Neural progenitor cell (in vitro differentiated cells): ENCODE measurements around the gene CLTCL1. TPM values are rescaled to one million over a fixed set of nuclear protein-coding genes. Genes with fewer than 3 reads are reported as not detected.
"Not testable (repeated sequence)": the region's sequence is repeated elsewhere in the genome, so short reads cannot be mapped to it uniquely, and the experiment has no call there.

ENCODE experiments used
- DNase-seq: peaks from one replicate; pipeline ENCODE4 v3.0.0-alpha.2; 2016; ENCODE audit warnings: low spot score
- H2AFZ ChIP-seq: fragments of 200-600 bp; sonication (generic); replicated peaks from 2 replicates; pipeline ENCODE4 v1.6.1; 2016; ENCODE audit warnings: antibody characterized with exemption
- H3F3A ChIP-seq: fragments of 200-600 bp; sonication (generic); 2 replicates; pipeline ENCODE4 v1.6.1; 2016; ENCODE audit warnings: antibody characterized with exemption, low read depth
- H3K27ac ChIP-seq: fragments of 200-600 bp; sonication (generic); 2 replicates; pipeline ENCODE4 v1.5.1; 2016; ENCODE audit warnings: mild to moderate bottlenecking
- H3K27me3 ChIP-seq: fragments of 200-600 bp; sonication (generic); 2 replicates; pipeline ENCODE4 v1.6.1; 2016; ENCODE audit warnings: mild to moderate bottlenecking, moderate library complexity
- H3K36me3 ChIP-seq: fragments of 200-600 bp; sonication (generic); 2 replicates; pipeline ENCODE4 v1.5.1; 2016
- H3K4me1 ChIP-seq: fragments of 200-600 bp; sonication (generic); 2 replicates; pipeline ENCODE4 v1.6.1; 2016; ENCODE audit warnings: mixed run types
- H3K4me2 ChIP-seq: fragments of 200-600 bp; sonication (generic); 2 replicates; pipeline ENCODE4 v1.6.1; 2016
- H3K4me3 ChIP-seq: fragments of 200-600 bp; sonication (generic); 2 replicates; pipeline ENCODE4 v1.5.1; 2016
- H3K79me2 ChIP-seq: fragments of 200-600 bp; sonication (generic); 2 replicates; pipeline ENCODE4 v1.6.1; 2016; ENCODE audit warnings: low read depth
- H3K9ac ChIP-seq: fragments of 200-600 bp; sonication (generic); 2 replicates; pipeline ENCODE4 v1.6.1; 2016
- H3K9me3 ChIP-seq: fragments of 200-600 bp; sonication (generic); 2 replicates; pipeline ENCODE4 v1.5.1; 2016; ENCODE audit warnings: low read depth
- H4K20me1 ChIP-seq: fragments of 200-600 bp; sonication (generic); 2 replicates; pipeline ENCODE4 v1.6.1; 2016; ENCODE audit warnings: low read depth
- H3K27ac Mint-ChIP-seq: 3 replicates; pipeline ENCODE4 v1.8.0; 2021; ENCODE audit warnings: mixed read lengths
- H3K27me3 Mint-ChIP-seq: 2 replicates; pipeline ENCODE4 v1.8.0; 2022; ENCODE audit warnings: low read depth, mild to moderate bottlenecking, inconsistent platforms, moderate library complexity, mixed read lengths; ENCODE audit not compliant: insufficient read depth
- H3K36me3 Mint-ChIP-seq: 3 replicates; pipeline ENCODE4 v1.8.0; 2021; ENCODE audit warnings: mixed read lengths
- H3K4me1 Mint-ChIP-seq: 3 replicates; pipeline ENCODE4 v1.8.0; 2021; ENCODE audit warnings: mixed read lengths
- H3K4me3 Mint-ChIP-seq: 3 replicates; pipeline ENCODE4 v1.8.0; 2021; ENCODE audit warnings: mild to moderate bottlenecking, moderate library complexity, mixed read lengths
- H3K9me3 Mint-ChIP-seq: 3 replicates; pipeline ENCODE4 v1.8.0; 2020; ENCODE audit warnings: mixed read lengths
- EZH2 ChIP-seq: fragments of 200-600 bp; sonication (generic); IDR thresholded peaks from 2 replicates; pipeline ENCODE4 v1.6.1; 2017; ENCODE audit warnings: antibody characterized with exemption, mild to moderate bottlenecking, moderate library complexity
- EZH2phosphoT487 ChIP-seq: fragments of 200-600 bp; sonication (generic); IDR thresholded peaks from 2 replicates; pipeline ENCODE4 v1.6.1; 2017; ENCODE audit warnings: antibody characterized with exemption
- total RNA-seq: library from RNA; depleted of rRNA; stranded (reverse); fragments of >200 nt; gene quantifications from 2 replicates; pipeline ENCODE4 v1.2.3, GENCODE V29; 2015; ENCODE audit warnings: low replicate concordance
- TF ChIP-seq, protein P1 (sequence below): fragments of 200-600 bp; sonication (generic); IDR thresholded peaks from 2 replicates; pipeline ENCODE4 v1.5.1; 2017; ENCODE audit warnings: antibody characterized with exemption, mild to moderate bottlenecking

CLTCL1 gene
- total RNA-seq, 1 donor from 2014 or later = 13.7 TPM

DNA sequence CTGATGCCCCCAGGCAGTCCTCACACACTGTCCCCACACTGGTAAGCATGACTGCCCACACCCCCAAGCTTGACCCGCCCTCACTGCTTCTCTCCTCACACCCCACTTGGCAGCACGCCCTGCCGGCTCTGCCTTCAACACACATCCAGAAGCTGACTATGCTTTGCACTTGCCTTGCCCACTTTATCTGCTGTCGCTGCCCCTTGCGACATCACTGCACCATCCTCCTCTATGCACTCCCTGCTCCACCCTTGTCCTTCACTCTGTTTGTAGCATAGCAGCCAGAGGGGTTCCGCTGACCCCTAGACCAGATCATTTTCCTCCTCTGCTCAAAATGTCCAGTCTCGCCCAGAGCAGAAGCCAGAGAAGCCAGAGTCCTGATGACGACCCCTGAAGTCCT is 87.7 kb downstream of the CLTCL1 start:
- H3K4me3 Mint-ChIP-seq = no peak overlapping the region
- H3F3A ChIP-seq = no peaks in the 10 kb centered on the region
- no peak overlapping the region for H2AFZ ChIP-seq
- H3K79me2 ChIP-seq = no peaks in the 10 kb centered on the region
- H3K36me3 Mint-ChIP-seq = peaks cover 2% of the 10 kb centered on the region
- DNase-seq = no peak
- no peak overlapping the region for H3K27ac ChIP-seq
- H3K9me3 ChIP-seq = no peaks in the 10 kb centered on the region
- H3K9me3 Mint-ChIP-seq = no peaks in the 10 kb centered on the region
- TF ChIP-seq EZH2 (no peak), EZH2phosphoT487 (no peak)
- TF ChIP-seq, protein P1, sequence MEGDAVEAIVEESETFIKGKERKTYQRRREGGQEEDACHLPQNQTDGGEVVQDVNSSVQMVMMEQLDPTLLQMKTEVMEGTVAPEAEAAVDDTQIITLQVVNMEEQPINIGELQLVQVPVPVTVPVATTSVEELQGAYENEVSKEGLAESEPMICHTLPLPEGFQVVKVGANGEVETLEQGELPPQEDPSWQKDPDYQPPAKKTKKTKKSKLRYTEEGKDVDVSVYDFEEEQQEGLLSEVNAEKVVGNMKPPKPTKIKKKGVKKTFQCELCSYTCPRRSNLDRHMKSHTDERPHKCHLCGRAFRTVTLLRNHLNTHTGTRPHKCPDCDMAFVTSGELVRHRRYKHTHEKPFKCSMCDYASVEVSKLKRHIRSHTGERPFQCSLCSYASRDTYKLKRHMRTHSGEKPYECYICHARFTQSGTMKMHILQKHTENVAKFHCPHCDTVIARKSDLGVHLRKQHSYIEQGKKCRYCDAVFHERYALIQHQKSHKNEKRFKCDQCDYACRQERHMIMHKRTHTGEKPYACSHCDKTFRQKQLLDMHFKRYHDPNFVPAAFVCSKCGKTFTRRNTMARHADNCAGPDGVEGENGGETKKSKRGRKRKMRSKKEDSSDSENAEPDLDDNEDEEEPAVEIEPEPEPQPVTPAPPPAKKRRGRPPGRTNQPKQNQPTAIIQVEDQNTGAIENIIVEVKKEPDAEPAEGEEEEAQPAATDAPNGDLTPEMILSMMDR = no peak
- no peak overlapping the region for H3K4me2 ChIP-seq
- no peaks in the 10 kb centered on the region for H4K20me1 ChIP-seq
- no peak overlapping the region for H3K9ac ChIP-seq
- no peaks in the 10 kb centered on the region for H3K27me3 Mint-ChIP-seq
- no peaks in the 10 kb centered on the region for H3K36me3 ChIP-seq
- peaks cover 5% of the 10 kb centered on the region for H3K4me1 Mint-ChIP-seq
- no peaks in the 10 kb centered on the region for H3K27me3 ChIP-seq
- no peaks in the 10 kb centered on the region for H3K4me1 ChIP-seq
- H3K4me3 ChIP-seq = no peak overlapping the region
- H3K27ac Mint-ChIP-seq = peak overlapping the region; percentile 39

DNA sequence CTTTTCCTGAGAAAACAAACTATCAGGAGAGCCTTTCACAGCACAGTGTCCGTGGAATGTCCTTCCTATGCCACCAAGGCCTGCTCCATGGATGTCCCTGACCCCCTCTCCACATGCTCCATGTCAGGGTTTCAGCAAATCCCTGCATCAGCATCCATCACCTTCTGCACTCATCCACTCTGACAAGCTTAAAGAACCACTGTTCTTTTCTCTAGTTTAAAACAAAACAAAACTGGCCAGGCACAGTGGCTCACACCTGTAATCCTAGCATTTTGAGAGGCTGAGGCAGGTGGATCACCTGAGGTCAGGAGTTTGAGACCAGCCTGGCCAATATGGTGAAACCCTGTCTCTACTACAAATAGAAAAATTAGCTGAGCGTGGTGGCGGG is 88.7 kb downstream of the CLTCL1 start:
- H3K27ac Mint-ChIP-seq = peak overlapping the region; percentile 3
- H3K27me3 ChIP-seq, H3K4me3 Mint-ChIP-seq, H3K36me3 Mint-ChIP-seq, H3K9me3 Mint-ChIP-seq, H2AFZ ChIP-seq, H3K4me1 Mint-ChIP-seq, H3F3A ChIP-seq, H3K79me2 ChIP-seq, H3K36me3 ChIP-seq, H3K27me3 Mint-ChIP-seq, H3K9ac ChIP-seq, H3K4me3 ChIP-seq, H3K9me3 ChIP-seq, H3K4me1 ChIP-seq, H3K27ac ChIP-seq, H4K20me1 ChIP-seq, DNase-seq, H3K4me2 ChIP-seq: not testable (repeated sequence)

DNA sequence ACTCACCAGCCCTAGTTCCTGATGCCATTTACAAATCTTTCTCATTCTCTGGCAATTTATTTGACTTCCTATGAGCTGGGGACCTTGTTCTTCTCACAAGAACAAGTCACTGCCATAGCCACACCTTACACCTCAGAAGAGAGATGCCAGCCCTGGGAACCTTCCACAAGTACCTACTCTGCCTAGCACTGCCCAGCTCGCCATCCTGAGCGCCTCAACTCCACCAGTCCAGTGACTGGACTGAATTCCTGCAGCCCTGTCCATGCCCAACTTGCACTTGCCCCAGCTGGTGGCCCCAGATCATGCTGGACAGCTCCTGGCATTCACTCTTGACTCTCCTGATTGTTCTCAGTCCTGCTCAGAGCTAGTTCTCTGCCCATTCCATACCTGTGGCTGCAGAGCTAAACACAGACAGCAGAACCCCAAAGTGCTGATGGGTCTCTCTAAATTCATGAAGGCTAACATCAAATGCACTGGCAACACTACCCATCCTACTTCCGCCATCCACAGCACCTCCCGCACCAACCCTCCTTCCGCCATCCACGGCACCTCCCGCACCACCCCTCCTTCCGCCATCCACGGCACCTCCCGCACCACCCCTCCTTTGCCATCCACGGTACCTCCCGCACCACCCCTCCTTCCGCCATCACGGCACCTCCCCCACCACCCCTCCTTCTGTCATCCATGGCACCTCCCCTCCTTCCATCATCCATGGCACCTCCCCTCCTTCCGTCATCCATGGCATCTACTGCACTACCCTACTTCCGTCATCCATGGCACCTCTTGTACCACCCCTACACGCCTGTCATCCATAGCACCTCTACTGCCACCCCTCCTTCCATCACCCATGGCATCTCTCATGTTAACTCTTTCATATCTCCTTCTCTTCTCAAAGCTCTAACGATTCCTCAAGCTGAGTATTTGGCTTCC is 89.4 kb downstream of the CLTCL1 start:
- H2AFZ ChIP-seq = no peak overlapping the region
- TF ChIP-seq, protein P1 = no peak
- no peak for TF ChIP-seq EZH2
- no peak for TF ChIP-seq EZH2phosphoT487
- no peak overlapping the region for H3K9ac ChIP-seq
- H3K4me1 ChIP-seq = no peaks in the 10 kb centered on the region
- peaks cover 3% of the 10 kb centered on the region for H3K4me1 Mint-ChIP-seq
- no peaks in the 10 kb centered on the region for H3K79me2 ChIP-seq
- no peaks in the 10 kb centered on the region for H3F3A ChIP-seq
- no peak overlapping the region for H3K27ac ChIP-seq
- no peak overlapping the region for H3K4me3 Mint-ChIP-seq
- no peaks in the 10 kb centered on the region for H3K36me3 ChIP-seq
- peak overlapping the region; percentile 3 for H3K27ac Mint-ChIP-seq
- H4K20me1 ChIP-seq = no peaks in the 10 kb centered on the region
- no peak overlapping the region for H3K4me3 ChIP-seq
- no peaks in the 10 kb centered on the region for H3K27me3 ChIP-seq
- DNase-seq = no peak
- no peaks in the 10 kb centered on the region for H3K9me3 Mint-ChIP-seq
- H3K9me3 ChIP-seq = no peaks in the 10 kb centered on the region
- no peaks in the 10 kb centered on the region for H3K27me3 Mint-ChIP-seq
- no peak overlapping the region for H3K4me2 ChIP-seq
- peaks cover 2% of the 10 kb centered on the region for H3K36me3 Mint-ChIP-seq
